ENCODE results near the gene OTUB2.

OTUB2 gene

DNA sequence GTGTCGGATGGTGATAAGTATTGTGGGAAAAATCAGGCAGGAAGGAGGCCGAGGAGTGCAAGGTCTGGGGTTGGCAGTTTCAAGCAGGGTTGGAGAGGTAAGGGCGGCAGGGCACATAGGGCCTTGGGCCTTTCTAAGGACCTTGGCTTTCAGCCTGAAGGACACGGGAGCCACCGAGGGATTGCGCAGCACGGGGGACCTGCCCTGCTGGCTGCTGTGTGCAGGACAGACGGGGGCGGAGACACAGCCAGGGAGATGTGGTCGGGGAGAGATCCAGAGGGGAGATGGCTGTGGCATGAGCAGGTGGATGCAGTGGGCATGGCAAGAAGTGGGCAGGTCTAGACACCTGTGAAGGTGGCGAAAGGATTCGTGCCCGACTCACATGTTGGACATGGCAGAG is 14.7 kb downstream of the OTUB2 start:
- no peak for DNase-seq (ENCODE audit: low read depth, low spot score)

- no peak for DNase-seq (ENCODE audit: low read depth, low spot score)
Observed at GRCh38 chr14:94041551-94042346, 15.6 kb downstream of the OTUB2 start.

DNA sequence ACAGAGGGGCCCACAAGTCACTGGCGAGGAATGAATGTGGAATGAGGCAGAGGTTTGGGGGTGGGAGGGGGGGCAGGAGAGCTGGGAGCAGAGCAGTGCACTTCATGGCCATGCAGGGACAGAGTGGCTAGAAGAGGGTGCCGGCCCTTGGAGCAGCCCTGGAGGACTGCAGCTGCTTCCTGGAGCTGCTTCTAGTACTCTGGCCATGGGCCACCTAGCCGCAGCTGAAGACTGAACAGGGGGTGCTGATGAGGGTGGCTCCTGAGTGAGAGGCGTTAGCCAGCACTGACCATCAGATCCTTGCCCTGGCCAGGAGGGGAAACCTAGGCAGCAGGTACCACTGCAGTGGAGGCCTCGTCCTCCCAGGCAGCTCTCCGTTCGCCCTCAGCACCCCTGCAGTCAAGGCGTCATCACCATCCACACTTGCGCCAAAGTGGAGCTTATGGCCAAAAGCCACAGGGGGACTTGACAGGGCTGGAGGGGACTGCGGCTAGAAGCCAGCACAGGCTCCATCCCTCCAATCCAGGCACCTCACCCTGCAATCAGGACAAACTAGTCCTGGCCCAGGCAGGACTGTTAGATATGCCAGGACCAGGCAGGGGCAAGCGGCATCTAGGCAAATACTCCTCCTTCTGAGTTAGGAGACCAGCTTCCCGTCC is 16.4 kb downstream of the OTUB2 start:
- DNase-seq (ENCODE audit: low read depth, low spot score): no peak

GRCh38 chr14:94043111-94043755 is 17.1 kb downstream of the OTUB2 start:
- DNase-seq (ENCODE audit: low read depth, low spot score): no peak

DNA sequence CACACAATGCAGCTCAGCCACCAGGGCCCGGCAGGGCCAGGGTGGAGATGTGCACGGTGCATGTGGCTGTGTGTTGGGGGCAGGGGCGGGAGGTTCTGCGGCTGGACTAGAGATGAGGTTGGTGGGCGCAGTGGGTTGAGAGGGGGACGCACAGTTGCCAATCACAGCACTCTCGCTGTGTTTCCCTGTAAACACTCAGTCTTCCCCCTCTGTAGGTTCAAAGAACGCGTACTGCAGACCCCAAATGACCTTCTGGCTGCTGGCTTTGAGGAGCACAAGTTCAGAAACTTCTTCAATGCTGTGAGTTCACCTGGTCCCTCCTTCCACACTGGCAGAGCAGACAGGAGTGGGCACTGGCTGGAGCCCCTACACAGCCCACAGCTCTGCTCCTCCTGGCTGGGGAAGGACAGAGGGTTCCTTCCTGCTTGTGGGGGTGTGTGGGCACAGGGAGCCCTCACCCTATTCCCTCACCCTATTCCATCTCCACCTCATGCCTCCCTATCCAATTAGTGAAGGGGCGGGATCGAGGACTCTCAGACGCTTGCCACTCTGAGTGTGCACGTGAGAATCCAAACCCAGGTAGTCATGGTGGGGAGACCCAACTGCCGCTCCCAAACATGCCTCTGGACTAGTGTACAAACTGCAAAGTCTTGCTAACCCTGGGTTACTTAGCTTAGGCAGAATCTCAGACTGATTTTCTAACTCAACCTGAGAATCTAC is 17.8 kb downstream of the OTUB2 start:
- no peak for DNase-seq (ENCODE audit: low read depth, low spot score)

GRCh38 chr14:94044476-94045091 is 18.4 kb downstream of the OTUB2 start:
- no peak for DNase-seq (ENCODE audit: low read depth, low spot score)

DNA sequence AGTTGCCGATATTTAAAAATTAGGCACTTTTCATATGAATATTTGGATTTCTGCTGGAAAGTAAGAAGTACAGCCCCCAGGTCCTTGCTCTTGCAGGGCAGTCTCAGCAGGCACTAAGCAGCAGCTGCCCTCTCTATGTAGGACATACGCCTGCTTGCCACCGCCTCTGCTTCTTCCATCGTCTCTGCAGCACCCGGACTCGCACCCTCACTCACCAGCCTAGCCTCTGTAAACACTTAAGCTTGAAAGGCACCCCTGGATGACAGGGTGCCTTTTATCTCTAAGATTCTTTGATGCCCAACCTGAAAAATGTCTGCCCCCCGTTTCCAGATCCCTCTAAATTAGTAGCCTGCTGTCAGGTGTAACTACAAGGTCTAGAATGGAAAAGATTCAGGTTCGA is 19.0 kb downstream of the OTUB2 start:
- no peak for DNase-seq (ENCODE audit: low read depth, low spot score)

- DNase-seq (ENCODE audit: low read depth, low spot score): no peak
Observed at GRCh38 chr14:94045563-94046345, 19.6 kb downstream of the OTUB2 start.

DNA sequence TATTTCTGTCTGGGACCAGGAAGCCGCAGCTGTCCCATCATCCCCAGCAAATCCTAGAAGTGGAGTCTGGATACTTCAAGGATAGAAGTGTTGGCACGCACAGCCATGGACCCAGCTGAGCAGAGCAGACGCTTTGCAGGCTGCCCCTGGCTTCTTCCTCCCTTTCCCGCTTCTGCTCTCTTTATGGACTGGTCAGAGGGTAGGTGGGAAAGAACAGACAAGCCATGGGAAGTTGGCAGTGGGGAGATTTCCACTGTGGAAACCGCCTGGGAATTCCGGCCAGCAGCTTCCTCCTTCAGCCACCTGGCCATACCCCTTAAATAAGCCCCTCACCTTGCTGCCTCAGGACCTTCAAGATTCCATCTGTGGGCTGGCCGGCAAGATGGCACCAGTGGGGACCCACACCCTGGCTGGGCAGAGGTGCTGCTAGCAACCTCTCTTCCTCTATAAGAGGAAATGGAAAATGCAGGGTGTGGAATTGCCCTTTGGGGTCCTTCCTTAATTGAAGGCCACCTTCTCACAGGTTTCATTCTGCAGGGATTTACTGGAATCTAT is 20.6 kb downstream of the OTUB2 start:
- DNase-seq (ENCODE audit: low read depth, low spot score): no peak

GRCh38 chr14:94047581-94047980 is 21.4 kb downstream of the OTUB2 start:
- DNase-seq (ENCODE audit: low read depth, low spot score): no peak

DNA sequence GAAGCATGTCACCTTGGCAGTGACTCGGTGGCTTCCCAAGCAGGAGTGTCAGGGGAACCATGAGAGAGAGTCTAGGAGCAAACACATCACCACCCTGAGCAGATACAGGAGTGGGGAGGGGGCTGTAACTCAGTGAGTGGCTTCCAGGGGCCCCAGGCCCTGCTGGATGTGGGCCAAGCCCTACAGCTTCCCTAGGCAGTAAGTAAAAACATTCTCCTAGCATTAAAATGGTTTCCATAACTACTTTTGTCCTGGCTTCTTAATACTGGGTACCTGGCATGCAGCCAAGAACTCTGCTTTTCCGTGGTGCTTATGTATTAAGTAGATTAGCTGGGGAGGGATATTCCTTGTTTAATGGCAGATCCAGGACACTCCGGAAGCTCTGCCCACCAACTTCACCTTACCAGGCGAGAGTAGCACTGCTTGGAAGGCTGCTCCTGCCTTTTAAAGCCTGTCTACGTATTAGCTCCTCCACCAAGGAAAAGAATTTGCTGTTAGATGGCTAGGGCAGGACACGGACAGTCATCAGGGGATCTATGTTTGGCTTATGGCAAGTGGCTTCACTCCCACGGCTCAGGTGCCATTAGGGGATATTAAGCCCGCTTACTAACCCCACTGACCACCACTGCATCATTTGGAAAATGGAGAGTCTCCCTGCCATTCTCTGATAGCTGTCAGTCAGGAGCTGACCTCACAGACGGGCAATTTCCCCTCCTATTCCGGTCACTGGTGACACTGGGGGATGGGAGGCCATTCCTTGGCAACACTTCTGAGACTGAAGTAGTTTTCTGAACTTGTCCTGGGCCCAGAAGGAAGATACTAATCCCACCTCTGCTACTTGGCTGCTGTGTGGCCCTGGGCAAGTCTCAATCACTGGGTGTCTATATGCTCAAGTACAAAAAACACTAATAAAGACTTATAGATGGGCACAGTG is 22.8 kb downstream of the OTUB2 start:
- DNase-seq (ENCODE audit: low read depth, low spot score): no peak

- no peak for DNase-seq (ENCODE audit: low read depth, low spot score)
Observed at GRCh38 chr14:94049625-94050023, 23.5 kb downstream of the OTUB2 start.

GRCh38 chr14:94050231-94050880 is 24.2 kb downstream of the OTUB2 start:
- no peak for DNase-seq (ENCODE audit: low read depth, low spot score)

- DNase-seq (ENCODE audit: low read depth, low spot score): no peak
Observed at GRCh38 chr14:94051115-94051514, 25.0 kb downstream of the OTUB2 start.

DNA sequence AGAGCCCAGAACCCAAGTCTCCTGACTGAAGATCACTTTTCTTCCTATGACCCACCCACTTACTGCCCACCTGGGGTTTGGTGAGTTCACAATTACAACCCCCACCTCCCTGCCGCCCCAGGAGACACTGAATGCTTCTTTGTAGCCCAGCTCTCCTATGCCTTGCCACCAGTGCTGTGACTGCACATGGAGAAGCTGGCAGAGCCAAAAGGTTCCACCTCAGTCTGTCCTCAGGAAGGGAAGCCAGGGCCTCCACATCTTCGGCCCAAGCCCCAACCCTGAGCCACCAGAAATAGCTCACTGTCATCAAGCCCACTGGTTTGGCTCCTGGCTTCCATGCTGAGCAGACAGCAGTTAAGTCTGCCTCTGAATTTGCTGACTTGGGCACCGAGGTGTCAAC is 25.6 kb downstream of the OTUB2 start:
- no peak for DNase-seq (ENCODE audit: low read depth, low spot score)

DNA sequence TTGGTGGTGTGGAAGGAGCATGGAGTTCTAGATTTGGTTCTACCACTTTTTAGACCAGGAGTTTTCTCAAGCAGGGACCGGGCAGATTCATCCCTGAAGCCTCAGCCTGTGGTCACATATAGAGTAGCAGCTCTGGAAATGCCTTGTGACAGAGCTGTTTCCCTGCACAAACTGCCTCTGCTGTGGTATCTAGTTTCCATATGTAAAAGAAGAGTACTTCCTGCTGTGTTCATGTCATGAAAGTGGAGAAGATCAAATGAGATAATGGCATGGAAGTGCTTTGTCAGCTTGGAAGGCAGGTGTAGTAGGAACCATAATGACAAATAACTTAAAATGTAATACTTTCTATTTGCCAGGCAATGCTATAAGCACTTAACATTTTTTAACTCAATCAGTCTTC is 26.1 kb downstream of the OTUB2 start:
- DNase-seq (ENCODE audit: low read depth, low spot score): no peak

DNA sequence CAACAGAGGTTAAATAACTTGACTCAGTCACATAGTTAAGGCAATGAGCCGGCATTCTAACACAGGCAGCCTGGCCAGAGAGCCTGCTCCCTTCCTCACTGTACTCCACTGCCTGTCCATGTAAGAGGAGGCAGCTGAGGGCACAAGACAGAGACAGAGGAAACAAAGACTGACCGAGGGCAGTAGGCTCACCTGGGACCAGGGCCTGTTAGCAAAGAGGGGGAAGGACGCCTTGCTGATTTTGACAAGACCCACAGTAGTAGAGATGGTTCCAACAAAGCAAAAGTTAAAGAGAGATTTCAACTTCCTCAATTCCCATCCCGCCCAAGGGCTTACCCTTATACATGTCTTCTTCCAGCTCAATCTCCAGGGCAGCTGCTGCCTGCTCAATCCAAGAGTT is 26.5 kb downstream of the OTUB2 start:
- no peak for DNase-seq (ENCODE audit: low read depth, low spot score)

DNA sequence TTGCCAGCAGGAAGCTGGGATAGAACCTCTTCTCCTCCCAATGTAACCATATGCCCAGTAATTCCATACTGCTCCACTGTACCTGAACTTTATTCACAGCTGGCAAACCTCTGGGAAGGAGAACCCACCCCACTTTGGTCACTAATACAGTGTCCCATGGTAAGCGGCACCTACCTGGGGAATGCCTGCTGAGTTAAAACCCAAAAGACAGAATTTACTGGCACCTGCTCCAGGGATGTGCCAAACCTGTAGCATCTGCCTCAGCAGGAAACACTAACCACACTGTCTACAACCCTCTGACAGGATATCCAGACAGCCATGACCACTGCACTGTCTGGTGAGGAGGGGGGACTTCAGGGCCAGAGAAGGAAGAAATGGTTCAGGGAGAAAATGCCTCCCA is 28.3 kb downstream of the OTUB2 start:
- no peak for DNase-seq (ENCODE audit: low read depth, low spot score)

- no peak for DNase-seq (ENCODE audit: low read depth, low spot score)
Observed at GRCh38 chr14:94054936-94055335, 28.8 kb downstream of the OTUB2 start.

Data from activated naive CD8-positive, alpha-beta T cell treated with anti-CD3 and anti-CD28 coated beads, Interleukin-2, amount 50 U/mL, for 16 hours (primary cell).